Thyroid gland (tissue), 4 donors: ENCODE measurements around the gene LCN10. TPM values are rescaled to one million over a fixed set of nuclear protein-coding genes. Genes with fewer than 3 reads are reported as not detected.
"Not testable (repeated sequence)": the region's sequence is repeated elsewhere in the genome, so short reads cannot be mapped to it uniquely, and the experiment has no call there.

ENCODE experiments used
- DNase-seq, 2 donors: peaks; one replicate each; pipeline ENCODE4 v3.0.0-alpha.2; 2019
- H3K27ac ChIP-seq, 3 donors: fragments of 200-600 bp; sonication (generic); 1 replicate in 2 of 3; 2 replicates in 1 of 3; pipeline ENCODE4 v1.5.1; 2016 to 2019; ENCODE audit warnings: mild to moderate bottlenecking in 1 of 3, moderate library complexity in 1 of 3
- H3K27me3 ChIP-seq: fragments of 200-600 bp; sonication (generic); one replicate; pipeline ENCODE4 v1.5.1; 2019
- H3K36me3 ChIP-seq, 2 donors: fragments of 200-600 bp; sonication (generic); one replicate each; pipeline ENCODE4 v1.5.1; 2016 to 2019
- H3K4me1 ChIP-seq, 2 donors: fragments of 200-600 bp; sonication (generic); one replicate each; pipeline ENCODE4 v1.5.1; 2017 to 2019
- H3K4me3 ChIP-seq, 3 donors: fragments of 200-600 bp; sonication (generic); replicated peaks in 1 of 3; 1 replicate in 2 of 3; 2 replicates in 1 of 3; pipeline ENCODE4 v1.5.1; 2016; ENCODE audit warnings: mild to moderate bottlenecking in 1 of 3
- H3K9me3 ChIP-seq: fragments of 200-600 bp; sonication (generic); one replicate; pipeline ENCODE4 v1.5.1; 2017
- CTCF ChIP-seq, 6 experiments: fragments of 200-600 bp in 3 of 6; fragments of 450-650 bp in 3 of 6; sonication (generic) in 3 of 6; IDR thresholded peaks; one replicate each; pipeline ENCODE4 v1.5.1; 2016 to 2019; ENCODE audit warnings: antibody characterized with exemption in 6 of 6, mild to moderate bottlenecking in 2 of 6, inconsistent platforms in 1 of 6, moderate library complexity in 1 of 6
- POLR2A ChIP-seq, 2 donors: fragments of 450-650 bp; IDR thresholded peaks; one replicate each; pipeline ENCODE4 v1.6.1; 2017; ENCODE audit warnings: antibody characterized with exemption in 2 of 2, mild to moderate bottlenecking in 2 of 2, moderate library complexity in 1 of 2
- WGBS, 2 donors: methylation state at CpG; one replicate each; pipeline ENCODE4 v1.1.5; 2017; 5-methylcytosine and 5-hydroxymethylcytosine counted together
- intact Hi-C: fragments of 100-400 bp; cut with DNase I; formaldehyde crosslinking; loops from one replicate; pipeline ENCODE4 v1.15.1; 2023
- total RNA-seq, 4 donors: library from RNA; depleted of rRNA; stranded (reverse); fragments of >200 nt; gene quantifications; one replicate each; pipeline ENCODE4 v1.2.3, GENCODE V29; 2016

The LCN10 gene
- total RNA-seq, 4 donors from 2014 or later = 5.8 to 10.1 (median 7.1) TPM

- intact Hi-C loops = loop anchor here (5.0 kb wide), 2 partner anchors 244 to 279 kb away; partner anchors contain the start of gene FUT7
These were observed 45.1 kb upstream of the LCN10 start for GRCh38 chr9:136787690-136788400.

GRCh38 chr9:136786983-136787382 lies 44.2 kb upstream of the LCN10 start:
- WGBS, 2 donors = 17 to 19% methylated on average over 4 of the region's 4 CpGs
- not testable (repeated sequence) for H3K27ac ChIP-seq, H3K9me3 ChIP-seq, H3K27me3 ChIP-seq, H3K36me3 ChIP-seq, H3K4me3 ChIP-seq, DNase-seq
- intact Hi-C loops = loop anchor here (5.0 kb wide), 2 partner anchors 245 to 280 kb away; partner anchors contain the start of gene FUT7
- peaks cover 5 to 25% of the 10 kb centered on the region in 2 donors for H3K4me1 ChIP-seq

More at GRCh38 chr9:136787690-136788400, 45.1 kb upstream of the LCN10 start:
- Histone ChIP-seq H3K4me1 (peaks cover 13 to 32% of the 10 kb centered on the region in 2 donors), H3K4me3 (no peak overlapping the region), H3K36me3 (no peaks in the 10 kb centered on the region), H3K27me3 (no peaks in the 10 kb centered on the region), H3K9me3 (no peaks in the 10 kb centered on the region), H3K27ac (no peak overlapping the region)
- peak; percentile 52 to 56 for DNase-seq
- 21 to 22% methylated on average over 21 of the region's 21 CpGs for WGBS, 2 donors
- peak; percentile 65 to 86 (median 82) for TF ChIP-seq CTCF (IDR thresholded peaks at IDR 0.05)
- no peak for TF ChIP-seq POLR2A (IDR thresholded peaks at IDR 0.05)

- no peak for TF ChIP-seq CTCF (IDR thresholded peaks at IDR 0.05)
- TF ChIP-seq POLR2A (IDR thresholded peaks at IDR 0.05) = no peak
- H3K27ac ChIP-seq = no peak overlapping the region
- intact Hi-C loops = loop anchor here (5.0 kb wide), 2 partner anchors 246 to 281 kb away; partner anchors contain the start of gene FUT7
- DNase-seq = no peak
- 75 to 78% methylated on average over 10 of the region's 10 CpGs for WGBS, 2 donors
- H3K36me3 ChIP-seq = no peaks in the 10 kb centered on the region
- no peak overlapping the region for H3K4me3 ChIP-seq
- H3K4me1 ChIP-seq = peaks cover 0 to 20% of the 10 kb centered on the region in 2 donors
- no peaks in the 10 kb centered on the region for H3K27me3 ChIP-seq
- H3K9me3 ChIP-seq = no peaks in the 10 kb centered on the region
These were observed 43.7 kb upstream of the LCN10 start for GRCh38 chr9:136786451-136786850.

GRCh38 chr9:136785565-136786355 lies 43.0 kb upstream of the LCN10 start:
- DNase-seq = peak; percentile 56 to 78
- not testable (repeated sequence) for H3K27ac ChIP-seq, H3K36me3 ChIP-seq, H3K9me3 ChIP-seq, H3K4me3 ChIP-seq, H3K27me3 ChIP-seq
- WGBS, 2 donors = 88 to 89% methylated on average over 21 to 23 of the region's 23 CpGs
- H3K4me1 ChIP-seq = peaks cover 0 to 20% of the 10 kb centered on the region in 2 donors
- intact Hi-C loops = loop anchor here (5.0 kb wide), 2 partner anchors 247 to 282 kb away; partner anchors contain the start of gene FUT7

- 79 to 83% methylated on average over 6 of the region's 6 CpGs for WGBS, 2 donors
- intact Hi-C loops = loop anchor here (5.0 kb wide), 2 partner anchors 247 to 282 kb away; partner anchors contain the start of gene FUT7
- no peak overlapping the region for H3K27ac ChIP-seq
These were observed 42.2 kb upstream of the LCN10 start for GRCh38 chr9:136784997-136785361.

More at GRCh38 chr9:136784997-136785361, 42.2 kb upstream of the LCN10 start:
- H3K36me3 ChIP-seq = no peaks in the 10 kb centered on the region
- no peak for DNase-seq
- TF ChIP-seq POLR2A (IDR thresholded peaks at IDR 0.05) (no peak), CTCF (IDR thresholded peaks at IDR 0.05) (no peak)
- no peak overlapping the region for H3K4me3 ChIP-seq
- H3K4me1 ChIP-seq = peaks cover 0 to 14% of the 10 kb centered on the region in 2 donors
- no peaks in the 10 kb centered on the region for H3K27me3 ChIP-seq
- no peaks in the 10 kb centered on the region for H3K9me3 ChIP-seq
